Upper lobe of left lung (tissue), 6 donors: ENCODE data around the gene COL27A1. TPM values are rescaled to one million over a fixed set of nuclear protein-coding genes. Genes with fewer than 3 reads are reported as not detected.
A peak's percentile ranks its signal among the peaks of the same experiment; 100 is the strongest.

Experiments used
- ATAC-seq, 2 donors: fragments of 200-7000 bp; cut with Tn5 transposase; one replicate each; pipeline ENCODE4 v1.9.1; 2022; ENCODE audit warnings: mild to moderate bottlenecking in 2 of 2, moderate library complexity in 2 of 2; ENCODE audit not compliant: low FRiP score in 2 of 2
- DNase-seq, 2 donors: peaks; one replicate each; pipeline ENCODE4 v3.0.0-alpha.2; 2019 to 2020
- H3K27ac ChIP-seq, 4 donors: fragments of 200-600 bp; sonication (generic); one replicate each; pipeline ENCODE4 v1.5.1; 2016 to 2019
- H3K27me3 ChIP-seq, 4 donors: fragments of 200-600 bp; sonication (generic); one replicate each; pipeline ENCODE4 v1.5.1; 2017 to 2019
- H3K36me3 ChIP-seq, 4 donors: fragments of 200-600 bp; sonication (generic); one replicate each; pipeline ENCODE4 v1.5.1; 2016 to 2019
- H3K4me1 ChIP-seq, 4 donors: fragments of 200-600 bp; sonication (generic); one replicate each; pipeline ENCODE4 v1.5.1; 2018 to 2019
- H3K4me3 ChIP-seq, 4 donors: fragments of 200-600 bp; sonication (generic); one replicate each; pipeline ENCODE4 v1.5.1; 2017 to 2019; ENCODE audit warnings: mild to moderate bottlenecking in 2 of 4, moderate library complexity in 1 of 4
- H3K9me3 ChIP-seq, 4 donors: fragments of 200-600 bp; sonication (generic); one replicate each; pipeline ENCODE4 v1.5.1; 2018 to 2019
- EP300 ChIP-seq, 4 donors: sonication (generic); formaldehyde crosslinking; IDR thresholded peaks; one replicate each; pipeline ENCODE4 v1.5.1; 2017; ENCODE audit warnings: antibody characterized with exemption in 4 of 4, control low read depth in 2 of 4
- POLR2A ChIP-seq, 4 donors: fragments of 450-650 bp; IDR thresholded peaks; one replicate each; pipeline ENCODE4 v1.5.1; 2016 to 2017; ENCODE audit warnings: antibody characterized with exemption in 4 of 4, mild to moderate bottlenecking in 2 of 4
- POLR2AphosphoS5 ChIP-seq, 2 donors: sonication (generic); formaldehyde crosslinking; IDR thresholded peaks; one replicate each; pipeline ENCODE4 v1.5.1; 2017; ENCODE audit warnings: antibody characterized with exemption in 2 of 2
- WGBS, 2 donors: methylation state at CpG; one replicate each; pipeline ENCODE4 v1.1.5; 2017 to 2018; 5-methylcytosine and 5-hydroxymethylcytosine counted together
- total RNA-seq, 6 donors: library from RNA; depleted of rRNA in 4 of 6; stranded (reverse); fragments of >200 nt in 4 of 6; gene quantifications; one replicate each; pipeline versions ENCODE4 v1.1.0 to v1.2.1, GENCODE V29; 2016 to 2021
- TF ChIP-seq, protein P1 (sequence below), 6 experiments: fragments of 450-650 bp in 4 of 6; fragments of 200-600 bp in 2 of 6; sonication (generic) in 2 of 6; IDR thresholded peaks; one replicate each; pipeline ENCODE4 v1.5.1; 2016 to 2019; ENCODE audit warnings: antibody characterized with exemption in 6 of 6
- donor health status: DM: no; HTN: no; CAD: no; lungs with moderate emphysema.
- donor health status: DM: no; HTN: yes; CAD: no; lungs with severe emphysema.

COL27A1 gene
- total RNA-seq, 6 donors from 2014 or later = 4.0 to 55.5 (median 9.2) TPM

DNA sequence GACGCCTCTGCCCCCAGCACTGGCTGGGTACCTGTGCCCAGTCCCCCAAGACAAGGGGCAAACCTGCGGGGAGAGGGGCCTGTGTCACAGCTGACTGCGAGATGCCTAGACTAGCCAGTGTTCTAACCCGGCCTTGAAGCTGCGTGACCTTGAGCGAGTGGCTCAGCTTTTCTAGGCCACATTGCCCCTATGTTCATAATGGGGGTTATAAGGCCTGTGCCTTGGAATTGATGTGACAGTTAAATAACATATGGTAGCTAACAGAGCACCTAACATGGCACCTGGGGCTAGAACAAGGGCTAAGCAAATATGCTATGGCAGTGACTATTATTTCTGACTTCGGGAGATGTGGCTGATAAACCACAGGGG, 22.8 kb upstream of the COL27A1 start:
- no peak overlapping the region for H3K4me3 ChIP-seq
- no peaks in the 10 kb centered on the region for H3K4me1 ChIP-seq
- WGBS, 2 donors = 93 to 100% methylated on average over 4 to 7 of the region's 7 CpGs
- no peak overlapping the region for H3K27ac ChIP-seq
- no peaks in the 10 kb centered on the region for H3K27me3 ChIP-seq
- no peaks in the 10 kb centered on the region for H3K36me3 ChIP-seq
- peaks cover 0 to 6% (median 5%) of the 10 kb centered on the region in 4 donors for H3K9me3 ChIP-seq
- TF ChIP-seq EP300 (IDR thresholded peaks at IDR 0.05) (no peak), POLR2A (IDR thresholded peaks at IDR 0.05) (no peak), POLR2AphosphoS5 (IDR thresholded peaks at IDR 0.05) (no peak)
- TF ChIP-seq, protein P1, sequence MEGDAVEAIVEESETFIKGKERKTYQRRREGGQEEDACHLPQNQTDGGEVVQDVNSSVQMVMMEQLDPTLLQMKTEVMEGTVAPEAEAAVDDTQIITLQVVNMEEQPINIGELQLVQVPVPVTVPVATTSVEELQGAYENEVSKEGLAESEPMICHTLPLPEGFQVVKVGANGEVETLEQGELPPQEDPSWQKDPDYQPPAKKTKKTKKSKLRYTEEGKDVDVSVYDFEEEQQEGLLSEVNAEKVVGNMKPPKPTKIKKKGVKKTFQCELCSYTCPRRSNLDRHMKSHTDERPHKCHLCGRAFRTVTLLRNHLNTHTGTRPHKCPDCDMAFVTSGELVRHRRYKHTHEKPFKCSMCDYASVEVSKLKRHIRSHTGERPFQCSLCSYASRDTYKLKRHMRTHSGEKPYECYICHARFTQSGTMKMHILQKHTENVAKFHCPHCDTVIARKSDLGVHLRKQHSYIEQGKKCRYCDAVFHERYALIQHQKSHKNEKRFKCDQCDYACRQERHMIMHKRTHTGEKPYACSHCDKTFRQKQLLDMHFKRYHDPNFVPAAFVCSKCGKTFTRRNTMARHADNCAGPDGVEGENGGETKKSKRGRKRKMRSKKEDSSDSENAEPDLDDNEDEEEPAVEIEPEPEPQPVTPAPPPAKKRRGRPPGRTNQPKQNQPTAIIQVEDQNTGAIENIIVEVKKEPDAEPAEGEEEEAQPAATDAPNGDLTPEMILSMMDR (IDR thresholded peaks at IDR 0.05) = no peak
- no peak for DNase-seq
- ATAC-seq = no peak

DNA sequence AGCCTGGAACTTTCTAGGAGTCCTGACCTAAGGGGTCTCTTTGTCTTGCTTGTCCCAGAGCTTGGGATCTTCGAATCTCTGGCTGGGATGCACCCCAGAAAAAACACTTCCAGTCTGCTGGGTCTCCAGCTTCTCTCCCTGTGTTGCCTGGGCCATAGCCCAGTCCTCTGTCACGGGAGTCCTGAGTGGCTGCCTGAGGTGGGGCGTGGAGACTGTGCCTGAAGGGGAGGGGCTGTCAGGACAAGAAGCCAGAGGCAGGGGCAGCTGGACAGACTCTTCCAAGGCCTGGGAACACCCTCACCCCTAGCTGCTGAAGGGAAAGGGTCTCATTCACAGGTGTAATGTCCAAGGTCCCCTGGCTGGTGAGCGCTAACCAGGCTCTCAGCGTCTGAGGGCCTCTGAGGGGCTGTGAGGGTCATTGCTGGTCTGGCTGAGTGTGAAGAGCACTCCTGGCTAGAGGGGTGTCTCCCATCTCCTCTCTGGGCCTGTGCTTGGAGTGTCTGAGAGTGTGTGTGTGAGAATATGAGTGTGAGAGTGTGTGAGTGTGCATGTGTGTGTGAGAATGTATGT, 20.4 kb upstream of the COL27A1 start:
- no peak overlapping the region for H3K4me3 ChIP-seq
- no peaks in the 10 kb centered on the region for H3K36me3 ChIP-seq
- H3K27ac ChIP-seq = no peak overlapping the region
- 55 to 71% methylated on average over 2 to 5 of the region's 5 CpGs for WGBS, 2 donors
- DNase-seq = no peak
- H3K4me1 ChIP-seq = peaks cover 0 to 4% (median 0%) of the 10 kb centered on the region in 4 donors
- ATAC-seq = no peak
- H3K27me3 ChIP-seq = no peaks in the 10 kb centered on the region
- no peaks in the 10 kb centered on the region for H3K9me3 ChIP-seq
- no peak for TF ChIP-seq POLR2AphosphoS5 (IDR thresholded peaks at IDR 0.05)
- no peak for TF ChIP-seq POLR2A (IDR thresholded peaks at IDR 0.05)
- TF ChIP-seq, protein P1 (IDR thresholded peaks at IDR 0.05) = no peak

DNA sequence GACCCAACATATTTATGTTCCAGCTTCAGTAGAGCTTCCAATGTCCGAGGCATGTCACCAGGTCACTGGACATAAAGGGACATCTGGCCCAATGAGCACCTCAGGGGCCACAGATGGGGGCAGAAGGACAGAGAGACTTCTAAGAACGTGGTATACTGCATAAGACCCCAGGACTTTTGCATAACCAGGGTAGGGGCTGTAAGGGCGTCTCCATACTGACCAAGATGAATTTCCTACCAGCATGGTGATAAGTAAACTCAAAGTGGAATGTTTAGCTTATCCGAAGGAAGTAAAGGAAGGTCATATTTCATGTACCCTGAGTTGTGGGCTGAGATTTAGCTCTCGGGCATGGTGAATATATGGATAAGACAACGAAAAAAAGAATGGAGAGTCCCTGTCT, 17.5 kb upstream of the COL27A1 start:
- no peak overlapping the region for H3K4me3 ChIP-seq
- no peak overlapping the region for H3K27ac ChIP-seq
- 77 to 78% methylated on average over 6 of the region's 6 CpGs for WGBS, 2 donors
- no peak for DNase-seq
- peaks cover 0 to 11% (median 5%) of the 10 kb centered on the region in 4 donors for H3K4me1 ChIP-seq
- no peak for ATAC-seq
- no peaks in the 10 kb centered on the region for H3K36me3 ChIP-seq
- TF ChIP-seq POLR2AphosphoS5 (IDR thresholded peaks at IDR 0.05) = no peak
- TF ChIP-seq EP300 (IDR thresholded peaks at IDR 0.05) = no peak
- TF ChIP-seq POLR2A (IDR thresholded peaks at IDR 0.05) = no peak
- TF ChIP-seq, protein P1 (IDR thresholded peaks at IDR 0.05) = no peak
- no peaks in the 10 kb centered on the region for H3K27me3 ChIP-seq
- H3K9me3 ChIP-seq = no peaks in the 10 kb centered on the region

DNA sequence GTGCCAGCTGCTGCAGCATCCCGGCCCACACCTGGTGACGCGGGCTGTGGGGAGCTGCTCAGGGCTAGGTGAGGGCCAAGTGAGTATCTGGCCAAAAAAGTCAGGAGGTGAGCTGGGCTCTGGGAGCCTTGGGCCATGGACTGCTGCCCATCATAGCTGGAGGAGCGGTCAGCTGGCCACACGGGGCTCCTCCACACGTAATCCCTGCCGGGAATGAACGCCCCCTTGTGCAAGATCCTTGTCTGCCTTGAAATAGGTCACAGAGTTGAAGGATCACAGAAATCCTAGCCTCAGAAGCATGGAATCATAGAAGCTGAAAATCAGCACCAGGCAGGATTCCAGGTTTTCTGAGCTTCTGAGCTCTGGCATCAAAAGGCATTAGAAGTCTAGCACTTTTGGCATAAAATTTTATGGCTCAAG, 16.8 kb upstream of the COL27A1 start:
- H3K27ac ChIP-seq = peak overlapping the region in 2 of 4 donors; percentile 31 to 34
- WGBS, 2 donors = 83 to 86% methylated on average over 5 to 8 of the region's 8 CpGs

More for the DNA sequence above, 16.8 kb upstream of the COL27A1 start:
- Histone ChIP-seq H3K4me1 (peaks cover 0 to 11% (median 5%) of the 10 kb centered on the region in 4 donors), H3K9me3 (no peaks in the 10 kb centered on the region), H3K27me3 (no peaks in the 10 kb centered on the region), H3K4me3 (no peak overlapping the region), H3K36me3 (no peaks in the 10 kb centered on the region)
- TF ChIP-seq POLR2A (IDR thresholded peaks at IDR 0.05) = no peak
- TF ChIP-seq, protein P1 (IDR thresholded peaks at IDR 0.05) = no peak
- no peak for TF ChIP-seq EP300 (IDR thresholded peaks at IDR 0.05)
- peak; percentile 45 to 74 for TF ChIP-seq POLR2AphosphoS5 (IDR thresholded peaks at IDR 0.05)
- DNase-seq (peak in 1 of 2 donors; percentile 57), ATAC-seq (no peak)
